ENCODE measurements around the gene CLCN1.
"Not testable (repeated sequence)": the region's sequence is repeated elsewhere in the genome, so short reads cannot be mapped to it uniquely, and the experiment has no call there.

The CLCN1 gene

GRCh38 chr7:143387156-143387975 is 71.5 kb downstream of the CLCN1 start:
- peak overlapping the region; percentile 58 for H3K27ac Mint-ChIP-seq
- H3K36me3 Mint-ChIP-seq (ENCODE audit: low read depth), result peaks cover 47% of the 10 kb centered on the region

GRCh38 chr7:143388051-143388450 is 72.1 kb downstream of the CLCN1 start:
- peaks cover 53% of the 10 kb centered on the region for H3K36me3 Mint-ChIP-seq (ENCODE audit: low read depth)
- H3K27me3 Mint-ChIP-seq, result no peaks in the 10 kb centered on the region
- no peak for DNase-seq
- H3K4me3 Mint-ChIP-seq, result no peak overlapping the region
- H3K27ac Mint-ChIP-seq, result peak overlapping the region; percentile 58
- peaks cover 21% of the 10 kb centered on the region for H3K4me1 Mint-ChIP-seq (ENCODE audit: low read depth)
- H3K9me3 Mint-ChIP-seq, result no peaks in the 10 kb centered on the region

More at GRCh38 chr7:143387156-143387975, 71.5 kb downstream of the CLCN1 start:
- H3K9me3 Mint-ChIP-seq, result no peaks in the 10 kb centered on the region
- peak; percentile 25 for DNase-seq
- no peaks in the 10 kb centered on the region for H3K27me3 Mint-ChIP-seq
- H3K4me1 Mint-ChIP-seq (ENCODE audit: low read depth), result peaks cover 21% of the 10 kb centered on the region
- H3K4me3 Mint-ChIP-seq, result no peak overlapping the region

- H3K27me3 Mint-ChIP-seq, result no peaks in the 10 kb centered on the region
- no peaks in the 10 kb centered on the region for H3K9me3 Mint-ChIP-seq
- no peak overlapping the region for H3K4me3 Mint-ChIP-seq
- peak; percentile 29 for DNase-seq
- peaks cover 22% of the 10 kb centered on the region for H3K4me1 Mint-ChIP-seq (ENCODE audit: low read depth)
- peak overlapping the region; percentile 87 for H3K27ac Mint-ChIP-seq
- peaks cover 57% of the 10 kb centered on the region for H3K36me3 Mint-ChIP-seq (ENCODE audit: low read depth)
Observed at GRCh38 chr7:143388491-143389101, 72.7 kb downstream of the CLCN1 start.

GRCh38 chr7:143389316-143390103 is 73.6 kb downstream of the CLCN1 start:
- Mint-ChIP-seq H3K4me3 (no peak overlapping the region), H3K36me3 (ENCODE audit: low read depth) (peaks cover 62% of the 10 kb centered on the region), H3K27ac (peak overlapping the region; percentile 87), H3K4me1 (ENCODE audit: low read depth) (peaks cover 24% of the 10 kb centered on the region), H3K9me3 (no peaks in the 10 kb centered on the region), H3K27me3 (no peaks in the 10 kb centered on the region)
- no peak for DNase-seq

- H3K4me1 Mint-ChIP-seq (ENCODE audit: low read depth), result peaks cover 30% of the 10 kb centered on the region
- H3K27ac Mint-ChIP-seq, result peak overlapping the region; percentile 87
- peaks cover 64% of the 10 kb centered on the region for H3K36me3 Mint-ChIP-seq (ENCODE audit: low read depth)
- no peaks in the 10 kb centered on the region for H3K9me3 Mint-ChIP-seq
- no peaks in the 10 kb centered on the region for H3K27me3 Mint-ChIP-seq
- H3K4me3 Mint-ChIP-seq, result no peak overlapping the region
- DNase-seq, result peak; percentile 23
Observed at GRCh38 chr7:143390104-143390772, 74.3 kb downstream of the CLCN1 start.

- Mint-ChIP-seq H3K27me3 (no peaks in the 10 kb centered on the region), H3K4me1 (ENCODE audit: low read depth) (peaks cover 30% of the 10 kb centered on the region), H3K4me3 (no peak overlapping the region), H3K9me3 (no peaks in the 10 kb centered on the region), H3K27ac (no peak overlapping the region), H3K36me3 (ENCODE audit: low read depth) (peaks cover 64% of the 10 kb centered on the region)
- DNase-seq, result no peak
Observed at GRCh38 chr7:143390773-143391317, 74.9 kb downstream of the CLCN1 start.

- DNase-seq, result peak; percentile 24
- Mint-ChIP-seq H3K9me3 (no peaks in the 10 kb centered on the region), H3K4me3 (no peak overlapping the region), H3K4me1 (ENCODE audit: low read depth) (peaks cover 30% of the 10 kb centered on the region), H3K36me3 (ENCODE audit: low read depth) (peaks cover 67% of the 10 kb centered on the region), H3K27ac (peak overlapping the region; percentile 52), H3K27me3 (no peaks in the 10 kb centered on the region)
Observed at GRCh38 chr7:143391462-143392404, 75.8 kb downstream of the CLCN1 start.

- not testable (repeated sequence) for H3K27ac Mint-ChIP-seq, H3K27me3 Mint-ChIP-seq, H3K9me3 Mint-ChIP-seq, H3K4me3 Mint-ChIP-seq
- peak; percentile 14 for DNase-seq
- Mint-ChIP-seq H3K4me1 (ENCODE audit: low read depth) (peaks cover 30% of the 10 kb centered on the region), H3K36me3 (ENCODE audit: low read depth) (peaks cover 71% of the 10 kb centered on the region)
Observed at GRCh38 chr7:143392427-143392826, 76.5 kb downstream of the CLCN1 start.

GRCh38 chr7:143392875-143393266 is 77.0 kb downstream of the CLCN1 start:
- Mint-ChIP-seq H3K27me3 (no peaks in the 10 kb centered on the region), H3K4me1 (ENCODE audit: low read depth) (peaks cover 27% of the 10 kb centered on the region), H3K9me3 (no peaks in the 10 kb centered on the region), H3K36me3 (ENCODE audit: low read depth) (peaks cover 71% of the 10 kb centered on the region), H3K4me3 (no peak overlapping the region), H3K27ac (no peak overlapping the region)
- no peak for DNase-seq

GRCh38 chr7:143393267-143394041 is 77.5 kb downstream of the CLCN1 start:
- peaks cover 67% of the 10 kb centered on the region for H3K36me3 Mint-ChIP-seq (ENCODE audit: low read depth)
- no peak overlapping the region for H3K4me3 Mint-ChIP-seq
- H3K27ac Mint-ChIP-seq, result peak overlapping the region; percentile 59
- no peaks in the 10 kb centered on the region for H3K27me3 Mint-ChIP-seq
- no peaks in the 10 kb centered on the region for H3K9me3 Mint-ChIP-seq
- peaks cover 25% of the 10 kb centered on the region for H3K4me1 Mint-ChIP-seq (ENCODE audit: low read depth)
- DNase-seq, result peak; percentile 27

GRCh38 chr7:143394068-143394467 is 78.2 kb downstream of the CLCN1 start:
- peak; percentile 12 for DNase-seq
- Mint-ChIP-seq H3K27ac (peak overlapping the region; percentile 59), H3K36me3 (ENCODE audit: low read depth) (peaks cover 61% of the 10 kb centered on the region), H3K4me3 (no peak overlapping the region), H3K4me1 (ENCODE audit: low read depth) (peaks cover 22% of the 10 kb centered on the region), H3K27me3 (no peaks in the 10 kb centered on the region), H3K9me3 (no peaks in the 10 kb centered on the region)

- Mint-ChIP-seq H3K36me3 (ENCODE audit: low read depth) (peaks cover 55% of the 10 kb centered on the region), H3K27me3 (no peaks in the 10 kb centered on the region), H3K4me1 (ENCODE audit: low read depth) (peaks cover 15% of the 10 kb centered on the region), H3K9me3 (no peaks in the 10 kb centered on the region), H3K27ac (peak overlapping the region; percentile 29), H3K4me3 (no peak overlapping the region)
- peak; percentile 23 for DNase-seq
Observed at GRCh38 chr7:143394777-143395176, 78.9 kb downstream of the CLCN1 start.
